KOPT-K1 (cell line): ENCODE measurements around the gene ARHGEF17.
A peak's percentile ranks its signal among the peaks of the same experiment; 100 is the strongest.

Experiments used
- H3K27ac ChIP-seq: fragments of 200-600 bp; sonication (generic); 2 replicates; pipeline ENCODE4 v1.5.1; 2016; ENCODE audit warnings: antibody characterized with exemption, mild to moderate bottlenecking, low read depth, low read length; ENCODE audit not compliant: poor library complexity, severe bottlenecking
- H3K36me3 ChIP-seq: fragments of 200-600 bp; sonication (generic); 2 replicates; pipeline ENCODE4 v1.5.1; 2017; ENCODE audit warnings: antibody characterized with exemption, mild to moderate bottlenecking, low read length, moderate library complexity; ENCODE audit not compliant: insufficient read depth
- H3K9me3 ChIP-seq: fragments of 200-600 bp; sonication (generic); 2 replicates; pipeline ENCODE4 v1.5.1; 2017; ENCODE audit warnings: antibody characterized with exemption, low read length, mild to moderate bottlenecking; ENCODE audit not compliant: insufficient read depth, poor library complexity, severe bottlenecking

Gene ARHGEF17

DNA sequence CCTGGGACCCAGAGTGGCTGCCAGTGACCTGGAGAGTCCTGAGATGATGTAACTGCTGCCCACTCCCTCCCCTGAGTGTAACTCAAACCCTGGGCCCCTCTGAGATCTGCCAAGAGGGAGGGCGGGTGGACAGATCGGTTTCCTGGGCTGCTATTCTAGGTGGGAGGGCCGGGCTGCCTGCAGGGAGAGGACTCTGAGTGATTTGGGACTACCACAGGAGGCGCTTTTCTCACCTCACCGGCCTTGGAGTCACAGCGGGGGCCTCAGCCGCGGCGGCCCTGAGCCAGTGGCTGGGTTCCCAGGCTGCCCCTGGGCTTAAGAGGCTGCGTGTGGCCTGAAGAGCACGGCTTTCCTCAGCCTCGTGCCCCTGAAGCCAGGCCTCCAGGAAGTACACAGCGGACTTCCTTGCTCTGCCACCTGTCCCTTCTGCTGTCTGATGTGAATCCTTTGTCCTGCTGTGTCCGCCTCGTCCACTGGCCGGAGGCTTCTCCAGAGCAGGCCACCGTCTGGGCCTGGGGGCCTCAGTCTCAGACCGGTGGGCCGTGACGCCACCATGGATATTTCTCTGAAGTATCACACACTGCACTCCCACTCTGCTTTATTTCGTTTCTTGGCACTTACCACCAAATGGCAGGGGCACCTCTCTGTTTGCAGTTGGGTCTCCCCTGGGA is 79.7 kb downstream of the ARHGEF17 start:
- peak overlapping the region; percentile 11 for H3K27ac ChIP-seq
- peaks cover 11% of the 10 kb centered on the region for H3K36me3 ChIP-seq
- H3K9me3 ChIP-seq, result no peaks in the 10 kb centered on the region

GRCh38 chr11:73388265-73389133 is 80.4 kb downstream of the ARHGEF17 start:
- Histone ChIP-seq H3K9me3 (no peaks in the 10 kb centered on the region), H3K27ac (peak overlapping the region; percentile 11), H3K36me3 (peaks cover 19% of the 10 kb centered on the region)

GRCh38 chr11:73389134-73389525 is 81.1 kb downstream of the ARHGEF17 start:
- H3K27ac ChIP-seq, result no peak overlapping the region
- H3K9me3 ChIP-seq, result no peaks in the 10 kb centered on the region
- H3K36me3 ChIP-seq, result peaks cover 25% of the 10 kb centered on the region

- no peaks in the 10 kb centered on the region for H3K9me3 ChIP-seq
- peaks cover 33% of the 10 kb centered on the region for H3K36me3 ChIP-seq
- no peak overlapping the region for H3K27ac ChIP-seq
Observed at GRCh38 chr11:73389916-73390315, 81.8 kb downstream of the ARHGEF17 start.

DNA sequence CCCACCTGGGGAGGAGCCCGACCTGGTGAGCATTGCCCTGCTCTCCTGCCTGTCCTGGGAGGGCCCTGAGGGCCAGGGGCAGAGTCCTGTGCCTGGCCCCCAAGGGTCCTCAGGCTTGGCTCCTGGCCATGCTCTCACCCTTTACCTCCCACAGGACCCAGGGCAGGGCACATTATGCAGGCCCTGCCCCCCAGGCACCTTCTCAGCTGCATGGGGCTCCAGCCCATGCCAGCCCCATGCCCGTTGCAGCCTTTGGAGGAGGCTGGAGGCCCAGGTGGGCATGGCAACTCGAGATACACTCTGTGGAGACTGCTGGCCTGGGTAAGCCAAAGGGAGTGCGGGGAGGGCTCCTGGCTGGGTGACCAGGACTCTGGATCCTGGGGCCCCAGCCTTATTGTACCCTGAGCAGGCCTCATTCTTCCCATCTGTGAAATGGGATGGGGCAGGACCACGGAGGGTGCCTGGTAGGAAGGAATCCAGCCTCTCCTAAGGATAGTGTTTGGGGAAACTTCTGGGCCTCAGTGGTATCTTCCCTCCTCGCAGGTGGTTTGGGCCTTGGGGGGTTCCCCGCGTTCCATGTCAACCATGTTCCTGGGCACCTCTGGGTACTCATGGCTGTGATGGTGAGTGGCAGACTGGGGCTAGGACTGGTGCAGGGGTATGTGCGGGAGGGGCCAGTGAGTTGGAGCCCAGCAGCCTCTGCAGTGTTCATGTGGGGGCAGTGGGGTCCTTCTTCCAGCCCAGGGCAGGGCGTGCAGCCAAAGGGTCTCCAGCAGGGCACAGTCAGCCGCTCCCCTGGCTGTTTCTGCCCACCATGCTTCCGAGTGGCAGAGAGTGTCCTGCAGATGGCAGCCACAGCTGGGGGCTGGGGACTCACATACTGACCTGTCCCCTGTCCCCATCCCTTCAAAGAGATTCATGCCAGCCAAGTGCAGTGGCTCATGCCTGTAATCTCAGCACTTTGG is 82.8 kb downstream of the ARHGEF17 start:
- Histone ChIP-seq H3K36me3 (peaks cover 43% of the 10 kb centered on the region), H3K27ac (no peak overlapping the region)

DNA sequence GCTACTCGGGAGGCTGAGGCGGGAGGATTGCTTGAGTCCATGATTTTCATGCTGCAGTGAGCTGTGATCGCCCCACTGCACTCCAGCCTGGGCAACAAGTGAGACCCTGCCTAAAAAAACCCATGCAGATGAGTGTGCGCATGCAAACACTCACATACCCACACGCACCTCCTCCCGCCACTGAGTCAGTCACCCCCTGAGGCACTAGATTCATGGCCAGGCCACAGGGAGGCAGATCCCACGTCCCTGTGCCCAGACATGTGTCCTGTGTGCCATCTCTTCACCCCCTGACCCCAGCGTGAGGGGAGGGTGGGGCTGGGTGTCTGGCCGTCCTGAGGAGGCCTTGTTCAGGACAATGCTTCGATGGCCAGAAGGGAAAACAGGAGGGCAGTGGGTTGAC is 83.6 kb downstream of the ARHGEF17 start:
- Histone ChIP-seq H3K36me3 (peaks cover 50% of the 10 kb centered on the region), H3K27ac (no peak overlapping the region), H3K9me3 (no peaks in the 10 kb centered on the region)

More for the DNA sequence above, 82.8 kb downstream of the ARHGEF17 start:
- H3K9me3 ChIP-seq, result no peaks in the 10 kb centered on the region

DNA sequence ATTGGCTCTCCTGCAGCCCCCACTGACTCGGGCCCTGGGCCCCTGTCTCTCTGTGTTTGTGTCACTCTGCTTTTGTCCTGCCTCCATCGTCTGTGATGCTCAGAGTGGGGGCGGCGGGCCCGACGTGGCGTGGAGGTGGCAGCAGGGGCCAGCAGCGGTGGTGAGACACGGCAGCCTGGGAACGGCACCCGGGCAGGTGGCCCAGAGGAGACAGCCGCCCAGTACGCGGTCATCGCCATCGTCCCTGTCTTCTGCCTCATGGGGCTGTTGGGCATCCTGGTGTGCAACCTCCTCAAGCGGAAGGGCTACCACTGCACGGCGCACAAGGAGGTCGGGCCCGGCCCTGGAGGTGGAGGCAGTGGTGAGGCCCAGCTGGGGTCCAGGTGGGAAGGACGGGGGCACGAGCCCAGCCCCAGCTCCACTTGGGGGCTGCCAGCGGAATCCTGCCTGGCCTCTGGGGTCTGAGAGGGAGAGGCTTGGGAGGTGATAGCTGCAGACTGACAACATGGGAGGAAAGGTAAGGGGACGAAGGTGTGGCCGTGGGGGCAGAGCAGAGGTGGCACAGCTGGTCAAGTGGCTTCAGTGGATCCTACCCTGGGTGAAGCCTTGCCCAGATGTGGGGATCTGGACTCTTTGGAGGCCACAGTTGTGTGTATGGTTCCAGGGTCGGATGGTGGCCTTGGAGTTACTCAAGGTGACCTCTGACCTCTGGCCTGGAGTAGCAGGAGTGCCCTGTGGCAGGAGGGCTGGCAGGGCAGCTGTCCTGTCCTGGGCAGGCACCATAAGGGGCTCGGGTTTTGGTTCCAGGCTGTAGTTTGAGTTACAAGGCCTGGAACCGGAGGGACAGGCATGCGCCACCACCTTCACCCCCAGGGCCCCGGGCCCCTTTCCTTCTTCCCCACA is 84.3 kb downstream of the ARHGEF17 start:
- H3K27ac ChIP-seq, result no peak overlapping the region
- H3K9me3 ChIP-seq, result no peaks in the 10 kb centered on the region
- peaks cover 57% of the 10 kb centered on the region for H3K36me3 ChIP-seq

- Histone ChIP-seq H3K27ac (no peak overlapping the region), H3K9me3 (no peaks in the 10 kb centered on the region), H3K36me3 (peaks cover 62% of the 10 kb centered on the region)
Observed at GRCh38 chr11:73393011-73393380, 84.9 kb downstream of the ARHGEF17 start.

- H3K9me3 ChIP-seq, result no peaks in the 10 kb centered on the region
- H3K36me3 ChIP-seq, result peaks cover 69% of the 10 kb centered on the region
- no peak overlapping the region for H3K27ac ChIP-seq
Observed at GRCh38 chr11:73393479-73394415, 85.7 kb downstream of the ARHGEF17 start.

DNA sequence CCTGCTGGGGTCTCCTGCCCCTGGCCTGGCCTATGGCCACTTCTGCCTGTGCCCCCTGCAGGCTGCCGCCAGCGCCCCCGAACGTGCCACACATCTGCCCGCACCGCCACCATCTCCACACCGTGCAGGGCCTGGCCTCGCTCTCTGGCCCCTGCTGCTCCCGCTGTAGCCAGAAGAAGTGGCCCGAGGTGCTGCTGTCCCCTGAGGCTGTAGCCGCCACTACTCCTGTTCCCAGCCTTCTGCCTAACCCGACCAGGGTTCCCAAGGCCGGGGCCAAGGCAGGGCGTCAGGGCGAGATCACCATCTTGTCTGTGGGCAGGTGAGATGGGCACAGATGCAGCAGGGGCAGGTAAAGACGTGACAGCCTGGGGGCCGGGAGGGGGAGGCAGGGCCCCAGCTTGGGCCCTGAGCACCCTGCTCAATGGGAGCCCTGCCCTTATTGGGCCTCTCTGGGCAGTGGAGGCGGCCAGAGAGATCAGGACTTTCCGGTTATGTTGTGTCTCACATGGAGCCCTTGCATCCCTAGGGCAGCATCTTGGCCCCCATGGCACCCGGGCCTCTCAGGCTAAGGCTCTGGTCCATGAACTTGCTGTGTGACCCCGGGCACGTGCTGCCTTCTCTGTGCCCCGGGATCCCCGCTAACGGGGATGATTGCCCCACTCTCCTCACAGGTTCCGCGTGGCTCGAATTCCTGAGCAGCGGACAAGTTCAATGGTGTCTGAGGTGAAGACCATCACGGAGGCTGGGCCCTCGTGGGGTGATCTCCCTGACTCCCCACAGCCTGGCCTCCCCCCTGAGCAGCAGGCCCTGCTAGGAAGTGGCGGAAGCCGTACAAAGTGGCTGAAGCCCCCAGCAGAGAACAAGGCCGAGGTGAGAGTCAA is 86.6 kb downstream of the ARHGEF17 start:
- Histone ChIP-seq H3K27ac (no peak overlapping the region), H3K9me3 (no peaks in the 10 kb centered on the region), H3K36me3 (peaks cover 70% of the 10 kb centered on the region)

DNA sequence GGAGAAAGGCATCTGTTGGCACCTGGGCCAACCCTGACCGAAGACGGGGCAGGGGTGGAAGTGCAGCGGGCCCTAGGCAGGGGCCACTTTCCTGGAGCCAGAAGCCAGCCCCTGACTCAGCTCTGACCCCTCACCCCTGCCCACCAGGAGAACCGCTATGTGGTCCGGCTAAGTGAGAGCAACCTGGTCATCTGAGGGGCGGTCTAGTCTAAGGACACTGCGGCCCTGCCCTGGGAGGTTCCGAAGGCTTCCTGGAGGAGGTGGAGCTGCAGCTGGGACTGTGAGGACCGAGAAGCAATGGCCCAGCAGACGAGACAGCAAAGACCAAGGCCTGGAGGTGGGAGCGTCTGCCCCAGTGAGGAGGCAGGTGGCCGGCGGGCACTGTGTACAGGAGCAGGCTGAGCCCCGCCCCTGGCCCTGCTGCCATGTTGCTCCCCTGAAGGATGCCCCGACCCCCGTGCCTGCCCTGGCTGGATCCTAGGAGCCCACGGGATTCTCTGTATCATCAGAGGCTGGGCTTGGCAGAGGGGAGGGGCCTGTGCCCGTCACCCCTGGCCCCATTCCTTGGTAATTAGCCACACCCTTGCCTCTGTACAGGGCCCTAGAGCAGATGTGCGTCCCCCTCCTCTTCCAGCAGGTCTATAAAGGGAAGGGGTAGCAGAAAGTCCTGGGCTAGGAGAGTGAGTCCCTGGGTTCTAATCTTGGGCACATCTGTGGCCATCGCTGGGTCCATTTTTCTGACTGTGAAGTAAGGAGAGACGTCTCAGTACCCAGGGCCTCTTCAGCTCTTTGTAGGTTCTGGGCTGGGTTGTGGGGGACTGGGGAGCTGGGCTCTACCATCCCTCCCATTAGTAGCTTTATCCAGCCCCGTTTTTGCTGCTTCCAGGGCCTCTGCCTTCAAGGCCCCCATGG is 87.5 kb downstream of the ARHGEF17 start:
- Histone ChIP-seq H3K27ac (no peak overlapping the region), H3K9me3 (no peaks in the 10 kb centered on the region), H3K36me3 (peaks cover 70% of the 10 kb centered on the region)
